HTR-8/SVneo (cell line): Measurements from ENCODE around the gene ZC2HC1B.

ENCODE experiments used
- DNase-seq: peaks from one replicate; pipeline ENCODE4 v3.0.0; 2011; ENCODE audit warnings: low spot score, mixed read lengths; ENCODE audit not compliant: insufficient read length
- FAIRE-seq: peaks from 2 replicates; lab custom pipeline; 2011; peaks lifted over from hg19 to GRCh38; lab: Jason Lieb, UNC

Gene ZC2HC1B

GRCh38 chr6:143957679-143958274 is 93.5 kb downstream of the ZC2HC1B start:
- FAIRE-seq (no peak), DNase-seq (no peak)

- DNase-seq (no peak), FAIRE-seq (no peak)
Observed at GRCh38 chr6:143958839-143959399, 94.6 kb downstream of the ZC2HC1B start.

- FAIRE-seq: no peak
- no peak for DNase-seq
Observed at GRCh38 chr6:143959927-143960326, 95.7 kb downstream of the ZC2HC1B start.

- FAIRE-seq: no peak
- DNase-seq: no peak
Observed at GRCh38 chr6:143961066-143961465, 96.8 kb downstream of the ZC2HC1B start.

GRCh38 chr6:143961886-143962878 is 97.9 kb downstream of the ZC2HC1B start:
- DNase-seq (no peak), FAIRE-seq (no peak)

- no peak for DNase-seq
- FAIRE-seq: no peak
Observed at GRCh38 chr6:143963158-143963919, 99.1 kb downstream of the ZC2HC1B start.

GRCh38 chr6:143964674-143965081 is 100.4 kb downstream of the ZC2HC1B start:
- DNase-seq (no peak), FAIRE-seq (no peak)

GRCh38 chr6:143965503-143966171 is 101.4 kb downstream of the ZC2HC1B start:
- DNase-seq: no peak
- FAIRE-seq: no peak

- FAIRE-seq: no peak
- DNase-seq: no peak
Observed at GRCh38 chr6:143966312-143966711, 102.0 kb downstream of the ZC2HC1B start.

- DNase-seq (no peak), FAIRE-seq (no peak)
Observed at GRCh38 chr6:143967706-143968376, 103.6 kb downstream of the ZC2HC1B start.

GRCh38 chr6:143969077-143969476 is 104.8 kb downstream of the ZC2HC1B start:
- no peak for FAIRE-seq
- no peak for DNase-seq

- DNase-seq: no peak
- FAIRE-seq: no peak
Observed at GRCh38 chr6:143970456-143971218, 106.4 kb downstream of the ZC2HC1B start.

GRCh38 chr6:143971482-143972205 is 107.4 kb downstream of the ZC2HC1B start:
- FAIRE-seq (no peak), DNase-seq (no peak)

- no peak for DNase-seq
- no peak for FAIRE-seq
Observed at GRCh38 chr6:143973097-143973966, 109.1 kb downstream of the ZC2HC1B start.

GRCh38 chr6:143974089-143974488 is 109.8 kb downstream of the ZC2HC1B start:
- DNase-seq (no peak), FAIRE-seq (no peak)

GRCh38 chr6:143976806-143977349 is 112.6 kb downstream of the ZC2HC1B start:
- no peak for DNase-seq
- FAIRE-seq: no peak

GRCh38 chr6:143980921-143981320 is 116.6 kb downstream of the ZC2HC1B start:
- no peak for DNase-seq
- FAIRE-seq: no peak
